Colonic mucosa (tissue), 4 donors: Measurements from ENCODE around the gene CAPN9. TPM values are rescaled to one million over a fixed set of nuclear protein-coding genes. Genes with fewer than 3 reads are reported as not detected.
A peak's percentile ranks its signal among the peaks of the same experiment; 100 is the strongest.
"Not testable (repeated sequence)": the region's sequence is repeated elsewhere in the genome, so short reads cannot be mapped to it uniquely, and the experiment has no call there.

ENCODE experiments used
- DNase-seq: peaks from one replicate; pipeline ENCODE4 v3.0.0-alpha.2; 2020
- H3K27ac ChIP-seq: fragments of 200-600 bp; one replicate; pipeline ENCODE4 v1.8.0; 2021
- H3K27me3 ChIP-seq: fragments of 200-600 bp; one replicate; pipeline ENCODE4 v1.8.0; 2021
- H3K36me3 ChIP-seq: fragments of 200-600 bp; one replicate; pipeline ENCODE4 v1.8.0; 2021
- H3K4me1 ChIP-seq: fragments of 200-600 bp; one replicate; pipeline ENCODE4 v1.8.0; 2021; ENCODE audit warnings: mild to moderate bottlenecking
- H3K4me3 ChIP-seq: fragments of 200-600 bp; one replicate; pipeline ENCODE4 v1.8.0; 2021
- H3K9ac ChIP-seq, 2 donors: one replicate each; pipeline ENCODE4 v1.7.0; 2013; ENCODE audit warnings: control low read depth in 2 of 2, low read depth in 2 of 2, low read length in 2 of 2
- H3K9me3 ChIP-seq: fragments of 200-600 bp; one replicate; pipeline ENCODE4 v1.8.0; 2021
- intact Hi-C: fragments of 100-400 bp; cut with DNase I; formaldehyde crosslinking; loops from one replicate; pipeline ENCODE4 v1.14.1; 2022
- total RNA-seq, 2 donors: library from RNA; stranded (reverse); fragmentation: NEBNext Ultra II Directional in 1 of 2; extraction: Animal tissue kit (Norgen Biotek cat#: 25700) in 1 of 2; gene quantifications; one replicate each; pipeline ENCODE4 v1.2.1, GENCODE V29; 2021
- TF ChIP-seq, protein P1 (sequence below): fragments of 200-600 bp; IDR thresholded peaks from one replicate; pipeline ENCODE4 v1.8.0; 2022; ENCODE audit warnings: antibody characterized with exemption, mild to moderate bottlenecking
- donor health status: healthy.
- donor health status: DM: no; HTN: no; CAD: no.
- donor health status: DM: no; HTN: no; CAD: no.

The CAPN9 gene
- total RNA-seq: 10 to 100 TPM; 14.3 to 36.3 TPM

- DNase-seq: peak; percentile 32
- Histone ChIP-seq H3K4me1 (no peaks in the 10 kb centered on the region), H3K9me3 (no peaks in the 10 kb centered on the region), H3K27ac (peak within 1 kb of the TSS; percentile 41), H3K4me3 (peak within 1 kb of the TSS; percentile 22), H3K27me3 (no peaks in the 10 kb centered on the region), H3K36me3 (no peaks in the 10 kb centered on the region), H3K9ac (peak within 1 kb of the TSS; percentile 53 to 82)
- intact Hi-C loops: no loop called here
- TF ChIP-seq, protein P1, sequence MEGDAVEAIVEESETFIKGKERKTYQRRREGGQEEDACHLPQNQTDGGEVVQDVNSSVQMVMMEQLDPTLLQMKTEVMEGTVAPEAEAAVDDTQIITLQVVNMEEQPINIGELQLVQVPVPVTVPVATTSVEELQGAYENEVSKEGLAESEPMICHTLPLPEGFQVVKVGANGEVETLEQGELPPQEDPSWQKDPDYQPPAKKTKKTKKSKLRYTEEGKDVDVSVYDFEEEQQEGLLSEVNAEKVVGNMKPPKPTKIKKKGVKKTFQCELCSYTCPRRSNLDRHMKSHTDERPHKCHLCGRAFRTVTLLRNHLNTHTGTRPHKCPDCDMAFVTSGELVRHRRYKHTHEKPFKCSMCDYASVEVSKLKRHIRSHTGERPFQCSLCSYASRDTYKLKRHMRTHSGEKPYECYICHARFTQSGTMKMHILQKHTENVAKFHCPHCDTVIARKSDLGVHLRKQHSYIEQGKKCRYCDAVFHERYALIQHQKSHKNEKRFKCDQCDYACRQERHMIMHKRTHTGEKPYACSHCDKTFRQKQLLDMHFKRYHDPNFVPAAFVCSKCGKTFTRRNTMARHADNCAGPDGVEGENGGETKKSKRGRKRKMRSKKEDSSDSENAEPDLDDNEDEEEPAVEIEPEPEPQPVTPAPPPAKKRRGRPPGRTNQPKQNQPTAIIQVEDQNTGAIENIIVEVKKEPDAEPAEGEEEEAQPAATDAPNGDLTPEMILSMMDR: no peak
Measured at GRCh38 chr1:230747127-230747730, at the start of gene CAPN9. Gene CAPN9, plus strand, starts transcription at chr1:230747388. Its CDS starts 109 bp downstream, at chr1:230747497.

- TF ChIP-seq, protein P1: no peak
- no peak overlapping the region for H3K27ac ChIP-seq
- intact Hi-C loops: no loop called here
Measured at GRCh38 chr1:230698130-230698529, 49.1 kb upstream of the CAPN9 start.

GRCh38 chr1:230698964-230699363, 48.2 kb upstream of the CAPN9 start:
- DNase-seq, H3K27ac ChIP-seq, H3K9ac ChIP-seq, H3K4me1 ChIP-seq, intact Hi-C loops, H3K36me3 ChIP-seq, H3K9me3 ChIP-seq, H3K4me3 ChIP-seq, H3K27me3 ChIP-seq: not testable (repeated sequence)

More at GRCh38 chr1:230698130-230698529, 49.1 kb upstream of the CAPN9 start:
- Histone ChIP-seq H3K9ac (no peak overlapping the region), H3K9me3 (no peaks in the 10 kb centered on the region), H3K4me1 (no peaks in the 10 kb centered on the region), H3K36me3 (no peaks in the 10 kb centered on the region), H3K27me3 (no peaks in the 10 kb centered on the region), H3K4me3 (no peak overlapping the region)
- no peak for DNase-seq

DNA sequence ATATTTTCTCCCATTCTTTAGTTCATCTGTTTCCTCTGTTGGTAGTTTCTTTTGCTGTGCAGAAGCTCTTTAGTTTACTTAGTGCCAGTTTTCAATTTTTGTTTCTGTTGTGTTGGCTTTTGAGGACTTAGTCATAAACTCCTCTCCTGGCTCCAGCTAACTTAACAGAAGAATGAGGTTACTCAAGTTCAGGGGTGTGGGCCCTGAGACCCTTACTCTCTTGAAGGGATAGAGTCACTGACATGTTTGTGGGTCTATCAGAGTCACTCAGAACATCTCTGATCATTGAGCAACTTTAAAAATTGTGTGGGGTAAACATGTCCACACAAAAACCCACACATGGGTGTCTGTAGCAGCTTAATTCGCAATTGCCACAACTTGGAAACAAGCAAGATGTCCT, 47.5 kb upstream of the CAPN9 start:
- no peaks in the 10 kb centered on the region for H3K9me3 ChIP-seq
- H3K4me3 ChIP-seq: no peak overlapping the region
- no peaks in the 10 kb centered on the region for H3K27me3 ChIP-seq
- no peak for DNase-seq
- TF ChIP-seq, protein P1: no peak
- no peak overlapping the region for H3K9ac ChIP-seq
- H3K4me1 ChIP-seq: no peaks in the 10 kb centered on the region
- intact Hi-C loops: loop anchor here (10.0 kb wide), 1 partner anchor 75 kb away; no protein-coding TSS in a partner anchor
- no peak overlapping the region for H3K27ac ChIP-seq
- no peaks in the 10 kb centered on the region for H3K36me3 ChIP-seq

DNA sequence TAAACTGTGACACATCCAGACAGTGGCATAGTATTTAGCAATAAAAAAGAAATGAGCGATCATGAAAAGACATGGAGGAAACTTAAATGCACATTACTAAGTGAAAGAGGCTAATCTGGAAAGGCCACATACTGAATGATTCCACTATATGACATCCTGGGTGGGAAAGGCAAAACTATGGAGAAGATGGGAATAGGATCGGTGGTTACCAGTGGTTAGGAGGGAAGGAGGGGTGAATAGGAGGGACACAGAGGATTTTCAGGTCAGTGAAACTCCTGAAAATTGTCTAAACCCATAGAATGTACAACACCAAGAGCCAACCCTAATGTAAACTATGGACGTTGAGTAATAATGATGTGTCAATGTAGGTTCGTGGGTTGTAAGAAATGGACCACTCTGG, 47.1 kb upstream of the CAPN9 start:
- TF ChIP-seq, protein P1: no peak
- no peak for DNase-seq
- intact Hi-C loops: loop anchor here (10.0 kb wide), 1 partner anchor 75 kb away; no protein-coding TSS in a partner anchor

GRCh38 chr1:230701434-230701833, 45.8 kb upstream of the CAPN9 start:
- Histone ChIP-seq H3K27ac (no peak overlapping the region), H3K9me3 (no peaks in the 10 kb centered on the region), H3K27me3 (no peaks in the 10 kb centered on the region), H3K4me3 (no peak overlapping the region), H3K9ac (no peak overlapping the region), H3K4me1 (no peaks in the 10 kb centered on the region), H3K36me3 (no peaks in the 10 kb centered on the region)
- no peak for DNase-seq
- intact Hi-C loops: loop anchor here (10.0 kb wide), 1 partner anchor 73 kb away; no protein-coding TSS in a partner anchor
- TF ChIP-seq, protein P1: no peak

More for the DNA sequence above, 47.1 kb upstream of the CAPN9 start:
- Histone ChIP-seq H3K4me3 (no peak overlapping the region), H3K27ac (no peak overlapping the region), H3K9ac (no peak overlapping the region), H3K36me3 (no peaks in the 10 kb centered on the region), H3K27me3 (no peaks in the 10 kb centered on the region), H3K4me1 (no peaks in the 10 kb centered on the region), H3K9me3 (no peaks in the 10 kb centered on the region)
